ENCODE results near the gene CEL.

- TF ChIP-seq, protein P1, sequence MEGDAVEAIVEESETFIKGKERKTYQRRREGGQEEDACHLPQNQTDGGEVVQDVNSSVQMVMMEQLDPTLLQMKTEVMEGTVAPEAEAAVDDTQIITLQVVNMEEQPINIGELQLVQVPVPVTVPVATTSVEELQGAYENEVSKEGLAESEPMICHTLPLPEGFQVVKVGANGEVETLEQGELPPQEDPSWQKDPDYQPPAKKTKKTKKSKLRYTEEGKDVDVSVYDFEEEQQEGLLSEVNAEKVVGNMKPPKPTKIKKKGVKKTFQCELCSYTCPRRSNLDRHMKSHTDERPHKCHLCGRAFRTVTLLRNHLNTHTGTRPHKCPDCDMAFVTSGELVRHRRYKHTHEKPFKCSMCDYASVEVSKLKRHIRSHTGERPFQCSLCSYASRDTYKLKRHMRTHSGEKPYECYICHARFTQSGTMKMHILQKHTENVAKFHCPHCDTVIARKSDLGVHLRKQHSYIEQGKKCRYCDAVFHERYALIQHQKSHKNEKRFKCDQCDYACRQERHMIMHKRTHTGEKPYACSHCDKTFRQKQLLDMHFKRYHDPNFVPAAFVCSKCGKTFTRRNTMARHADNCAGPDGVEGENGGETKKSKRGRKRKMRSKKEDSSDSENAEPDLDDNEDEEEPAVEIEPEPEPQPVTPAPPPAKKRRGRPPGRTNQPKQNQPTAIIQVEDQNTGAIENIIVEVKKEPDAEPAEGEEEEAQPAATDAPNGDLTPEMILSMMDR (IDR thresholded peaks at IDR 0.05), result no peak
- no peak for TF ChIP-seq POLR2A (IDR thresholded peaks at IDR 0.05)
Observed at GRCh38 chr9:133113949-133114885, 52.4 kb downstream of the CEL start.
